Amniotic stem cell (primary cell): ENCODE results near the gene GABARAPL2.
"Not testable (repeated sequence)": the region's sequence is repeated elsewhere in the genome, so short reads cannot be mapped to it uniquely, and the experiment has no call there.

Source experiments
- DNase-seq: peaks from one replicate; lab custom pipeline; 2025; lab: John Stamatoyannopoulos, UW

Gene GABARAPL2

DNA sequence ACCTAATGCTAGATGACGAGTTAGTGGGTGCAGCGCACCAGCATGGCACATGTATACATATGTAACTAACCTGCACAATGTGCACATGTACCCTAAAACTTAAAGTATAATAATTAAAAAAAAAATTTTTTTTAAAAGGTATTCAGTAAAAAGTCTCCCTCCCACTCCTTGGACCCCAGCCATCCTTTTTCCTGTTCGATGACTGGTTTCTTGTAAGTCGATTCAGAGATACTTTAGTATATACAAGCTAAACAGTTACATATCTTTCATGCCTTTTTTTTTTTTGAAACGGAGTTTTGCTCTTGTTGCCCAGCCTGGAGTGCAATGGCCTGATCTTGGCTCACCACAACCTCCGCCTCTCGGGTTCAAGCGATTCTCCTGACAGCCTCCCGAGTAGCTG is 25.7 kb downstream of the GABARAPL2 start:
- DNase-seq: not testable (repeated sequence)

- no peak for DNase-seq
These were observed 27.1 kb downstream of the GABARAPL2 start for GRCh38 chr16:75593308-75593707.

DNA sequence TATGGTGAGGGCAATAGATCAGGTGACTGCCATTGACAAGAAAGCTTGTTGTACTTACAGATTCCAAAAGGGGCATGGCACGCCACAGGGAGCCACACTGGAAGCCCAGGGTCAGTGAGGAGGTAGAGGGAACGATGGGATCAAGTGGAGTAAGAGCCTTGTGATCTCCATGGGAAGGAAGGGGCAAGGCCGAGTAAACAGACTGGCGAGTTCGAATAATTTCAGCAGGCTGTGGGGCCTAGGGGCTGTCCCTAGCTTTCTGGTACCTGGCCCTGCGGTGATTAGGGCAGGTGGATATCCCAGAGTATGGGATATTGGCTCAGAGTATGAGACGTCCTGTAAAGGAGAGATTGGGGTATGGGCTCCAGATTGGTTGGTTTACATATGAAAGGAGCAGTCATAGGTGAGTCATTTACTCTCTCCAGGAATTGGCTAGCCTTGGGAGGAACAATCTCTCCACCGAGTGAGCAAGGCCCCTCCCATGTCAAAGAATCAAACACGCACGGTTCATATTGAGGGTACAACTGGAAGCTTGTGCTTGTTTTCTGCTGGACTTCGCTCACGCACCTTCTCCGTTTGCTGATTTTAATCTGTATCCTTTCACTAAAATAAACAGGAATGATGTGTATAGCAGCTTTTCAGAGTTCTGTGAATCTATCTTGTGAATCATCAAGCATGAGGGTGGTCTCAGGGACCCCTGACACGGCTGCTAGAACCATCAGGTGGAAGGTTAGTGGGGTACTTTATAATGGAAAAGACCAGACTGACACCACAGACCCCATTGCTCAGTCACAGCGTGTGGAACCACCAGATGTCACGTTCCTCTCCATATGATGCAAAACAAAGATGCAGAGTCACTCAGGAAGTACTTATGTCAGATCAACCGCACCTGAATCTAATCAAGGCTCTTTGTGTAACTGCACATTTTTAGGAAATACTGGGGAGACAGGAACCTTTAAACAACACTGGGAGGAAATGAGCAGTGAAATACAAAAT is 27.9 kb downstream of the GABARAPL2 start:
- DNase-seq: no peak

GRCh38 chr16:75599452-75600277 is 33.5 kb downstream of the GABARAPL2 start:
- DNase-seq: no peak

GRCh38 chr16:75603241-75603640 is 37.1 kb downstream of the GABARAPL2 start:
- DNase-seq: no peak

DNA sequence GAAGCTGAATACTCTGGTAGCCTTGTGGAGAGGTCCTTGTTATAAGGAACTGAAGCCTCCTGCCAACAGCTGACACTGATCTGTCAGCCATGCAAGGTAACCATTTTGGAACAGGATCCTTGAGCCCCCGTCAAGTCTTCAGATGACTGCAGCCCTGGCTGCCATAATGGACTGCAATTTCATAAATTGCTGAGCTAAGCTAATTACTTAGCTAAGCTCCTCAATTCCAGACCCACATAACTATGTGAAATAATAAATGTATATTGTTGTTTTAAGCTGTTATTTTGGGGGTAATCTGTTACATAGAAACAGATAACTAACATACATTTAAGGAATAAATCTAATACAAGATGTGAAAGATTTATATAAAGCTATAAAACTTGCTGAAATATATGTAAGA is 40.3 kb downstream of the GABARAPL2 start:
- no peak for DNase-seq

DNA sequence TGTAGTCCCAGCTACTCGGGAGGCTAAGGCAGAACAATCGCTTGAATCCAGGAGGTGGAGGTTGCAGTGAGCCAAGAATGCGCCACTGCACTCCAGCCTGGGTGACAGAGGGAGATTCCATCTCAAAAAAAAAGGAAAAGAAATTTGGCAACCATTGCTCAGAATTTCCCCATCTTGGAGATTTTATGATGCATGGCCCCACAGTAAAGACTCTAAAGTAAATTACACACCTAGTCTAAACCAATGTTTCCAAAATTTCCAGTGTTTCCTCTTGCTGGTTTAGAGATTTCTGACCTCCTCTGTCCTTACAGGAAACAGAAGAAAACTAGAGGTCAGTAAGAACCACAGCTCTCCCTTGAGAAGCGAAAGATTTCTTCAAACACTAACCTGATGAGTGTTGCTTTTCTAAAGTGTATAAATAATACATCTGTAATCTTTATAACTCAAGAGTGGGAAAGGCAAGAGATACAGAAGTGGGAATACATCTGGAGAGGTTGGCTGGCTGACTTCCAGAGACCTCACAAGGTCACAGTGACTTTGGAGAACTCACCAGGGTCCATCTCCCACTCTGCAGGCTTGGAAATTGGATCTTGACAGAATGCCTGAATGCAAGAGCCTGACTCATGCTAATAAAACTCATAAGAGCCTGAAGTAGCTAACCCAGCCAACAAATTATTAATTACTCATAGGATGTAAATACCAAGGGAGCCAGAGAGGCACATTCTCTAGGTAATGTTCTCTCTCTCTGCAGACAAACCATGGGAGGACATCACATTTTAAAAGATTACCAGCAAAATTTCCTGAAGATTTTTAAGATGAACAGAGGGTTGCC is 48.1 kb downstream of the GABARAPL2 start:
- no peak for DNase-seq

DNA sequence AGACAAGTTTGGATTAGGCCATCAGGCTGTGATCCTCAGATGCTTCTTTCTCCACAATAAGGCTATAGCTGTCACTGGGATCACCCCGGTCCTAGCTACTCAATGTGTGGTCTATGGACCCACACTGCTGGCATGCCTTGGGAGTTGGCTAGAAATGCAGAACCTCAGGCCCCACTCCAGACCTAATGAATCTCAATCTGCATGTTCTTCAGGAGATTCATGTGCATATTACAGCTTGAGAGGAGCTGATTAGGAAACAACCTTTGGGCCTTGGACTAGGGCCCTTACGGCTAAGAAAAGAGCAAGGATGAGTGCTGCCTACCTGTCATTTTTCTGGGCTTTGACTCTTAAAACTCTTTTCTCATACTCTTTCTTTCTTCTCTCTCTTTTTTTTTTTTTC is 49.4 kb downstream of the GABARAPL2 start:
- no peak for DNase-seq

GRCh38 chr16:75616521-75617010 is 50.4 kb downstream of the GABARAPL2 start:
- DNase-seq: no peak

DNA sequence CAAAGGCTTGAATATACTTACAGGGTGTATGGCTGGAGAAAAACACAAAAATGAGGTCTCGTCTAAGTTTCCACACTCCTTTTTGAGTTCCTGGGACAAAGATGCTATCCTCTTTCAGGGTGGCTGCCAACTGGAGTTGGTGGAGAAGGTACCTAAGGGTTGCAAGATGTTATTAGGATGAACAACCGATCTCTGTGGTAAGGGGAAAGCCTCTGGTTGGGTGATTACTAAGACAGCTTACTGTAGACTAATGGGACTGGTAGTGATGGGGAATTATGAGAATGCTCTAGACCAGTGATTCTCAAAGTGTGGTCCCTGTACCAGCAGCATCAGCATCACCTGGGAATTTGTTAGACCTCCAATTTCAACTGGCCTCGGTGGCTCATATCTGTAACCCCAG is 50.9 kb downstream of the GABARAPL2 start:
- DNase-seq: no peak

DNA sequence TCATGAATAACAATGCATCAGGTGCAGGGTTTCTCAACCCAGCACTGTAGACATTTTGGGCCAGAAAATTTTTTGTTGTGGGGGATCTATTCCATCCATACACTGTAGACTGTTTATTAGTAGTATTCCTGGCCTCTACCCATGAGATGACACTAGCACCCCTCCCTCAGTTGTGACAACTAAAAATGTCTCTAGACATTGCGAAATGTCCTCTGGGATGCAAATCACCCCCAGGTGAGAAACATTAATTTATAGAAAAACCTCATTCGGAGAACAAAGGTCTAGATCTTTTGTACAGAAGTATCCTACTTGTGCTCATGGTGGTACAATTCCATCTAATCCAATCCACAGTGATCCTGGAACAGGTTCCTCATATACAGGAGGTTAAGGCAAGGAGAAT is 52.6 kb downstream of the GABARAPL2 start:
- no peak for DNase-seq

GRCh38 chr16:75620326-75621169 is 54.4 kb downstream of the GABARAPL2 start:
- DNase-seq: no peak

- peak; percentile 9 for DNase-seq
These were observed 54.9 kb downstream of the GABARAPL2 start for GRCh38 chr16:75621170-75621477.

- peak; percentile 96 for DNase-seq
These were observed 56.8 kb downstream of the GABARAPL2 start, which contains the start of gene ADAT1 for GRCh38 chr16:75622761-75623605. Gene ADAT1, minus strand, starts transcription at chr16:75623281. Its CDS starts 2,482 bp downstream, at chr16:75620799.

DNA sequence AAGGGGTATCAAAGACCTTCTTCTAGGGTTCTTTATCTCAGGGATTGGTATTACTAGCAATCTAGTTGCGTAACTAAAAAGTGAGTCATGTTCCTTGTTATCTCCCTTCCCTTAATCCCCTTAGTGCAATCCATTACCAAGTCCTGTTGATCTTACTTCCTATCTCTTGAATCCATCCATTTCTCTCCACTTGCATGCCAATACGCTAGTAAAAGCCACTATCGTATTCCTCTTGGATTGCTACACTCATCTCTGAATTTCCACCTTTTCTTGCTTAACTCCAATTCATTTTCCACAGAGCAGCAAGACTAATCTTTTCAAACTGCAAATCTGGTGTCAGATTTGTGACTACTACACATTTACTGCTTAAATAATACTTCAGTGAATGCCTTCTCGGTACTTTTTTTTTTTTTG is 58.7 kb downstream of the GABARAPL2 start:
- no peak for DNase-seq

- no peak for DNase-seq
These were observed 60.6 kb downstream of the GABARAPL2 start for GRCh38 chr16:75626806-75627205.
